NCI-H510A (cell line): ENCODE results near the gene CARS2.
"Not testable (repeated sequence)": the region's sequence is repeated elsewhere in the genome, so short reads cannot be mapped to it uniquely, and the experiment has no call there.

Experiments used
- DNase-seq: peaks from one replicate; lab custom pipeline; 2025; lab: John Stamatoyannopoulos, UW

CARS2 gene

GRCh38 chr13:110682746-110683145 lies 23.2 kb downstream of the CARS2 start:
- no peak for DNase-seq

DNA sequence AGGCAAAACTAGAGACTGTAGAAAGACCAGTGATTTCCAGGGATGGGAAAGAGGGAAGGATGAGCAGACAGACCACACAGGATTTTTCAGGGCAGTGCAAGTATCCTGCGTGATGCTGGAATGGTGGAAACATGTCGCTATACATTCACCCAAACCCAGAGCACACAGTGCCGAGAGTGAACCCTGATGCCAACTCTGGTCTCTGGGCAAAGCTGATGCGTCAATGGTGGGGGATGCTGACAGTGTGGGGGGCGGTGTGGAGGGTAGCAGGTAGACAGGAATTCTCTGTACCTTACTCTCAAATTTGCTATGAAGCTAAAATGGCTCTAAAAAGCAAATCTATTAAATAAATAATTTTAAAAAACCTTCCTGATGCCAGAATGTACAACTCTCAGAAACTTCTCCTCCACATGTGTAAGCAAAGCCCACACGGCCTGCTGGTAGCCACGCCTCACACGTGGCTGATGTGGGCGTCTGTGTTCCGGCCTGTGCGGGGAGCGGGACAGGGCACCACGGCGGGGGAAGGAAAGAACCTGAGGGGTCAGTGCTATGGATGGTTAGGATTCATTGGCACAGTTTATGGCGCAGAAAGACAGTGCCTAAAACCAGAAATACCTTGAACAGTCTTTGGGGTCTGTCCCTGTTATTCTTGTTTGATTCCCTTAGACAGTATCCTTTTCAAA lies 23.9 kb downstream of the CARS2 start:
- no peak for DNase-seq

DNA sequence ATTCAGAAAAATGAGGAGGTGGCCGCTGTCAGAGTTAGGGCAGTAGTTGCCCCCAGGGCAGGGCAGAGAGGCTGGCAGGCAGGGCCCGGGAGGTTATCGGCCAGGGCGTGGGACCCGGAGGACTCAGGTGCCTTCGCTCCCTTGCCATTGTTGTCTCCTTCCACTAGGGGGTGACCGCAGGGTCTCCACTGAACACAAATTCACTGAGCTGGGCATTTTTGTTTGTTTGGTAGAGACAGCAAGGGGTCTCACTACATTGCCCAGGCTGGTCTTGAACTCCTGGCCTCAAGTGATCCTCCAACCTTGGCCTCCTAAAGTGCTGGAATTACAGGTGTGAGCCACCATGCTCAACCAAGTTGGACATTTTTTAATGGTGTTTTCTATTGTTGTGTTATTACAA lies 25.1 kb downstream of the CARS2 start:
- DNase-seq = no peak

DNA sequence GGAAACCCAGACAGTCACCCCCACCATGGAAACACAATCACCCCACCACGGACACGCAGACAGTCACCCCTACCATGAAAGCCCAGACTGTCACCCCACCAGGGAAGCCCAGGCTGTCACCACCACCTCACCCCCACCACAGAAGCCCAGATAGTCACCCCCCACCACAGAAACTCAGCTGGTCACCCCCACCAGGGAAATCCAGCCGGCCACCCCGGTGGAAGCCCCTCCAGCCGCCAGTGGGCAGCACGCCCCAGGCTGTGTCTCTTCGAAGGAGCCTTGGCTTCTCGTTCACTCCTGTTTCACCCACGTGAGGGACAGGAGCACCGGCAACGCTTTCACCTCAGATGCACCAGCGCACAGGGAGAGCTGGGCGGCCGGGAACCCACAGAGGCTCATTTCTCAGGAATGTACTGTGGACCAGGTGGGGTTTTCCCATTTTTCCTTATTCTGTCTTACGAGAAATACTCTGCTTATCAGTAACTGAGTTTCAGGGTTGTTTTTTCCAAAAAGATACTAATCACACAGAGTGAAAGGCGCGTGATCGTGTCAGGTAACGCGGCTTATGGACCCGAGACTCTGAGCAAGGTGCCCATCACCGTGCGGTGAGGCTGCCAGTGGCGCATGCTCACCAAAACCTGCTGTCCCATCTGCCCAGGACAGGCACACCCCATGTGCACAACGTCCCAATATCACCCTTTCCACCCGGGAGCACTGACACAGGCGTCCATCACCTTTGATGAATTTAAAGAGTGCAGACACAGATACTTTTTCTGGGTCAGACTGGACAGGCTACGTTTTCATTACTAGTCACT lies 28.0 kb downstream of the CARS2 start:
- no peak for DNase-seq

- DNase-seq = no peak
Observed at GRCh38 chr13:110676595-110677587, 29.0 kb downstream of the CARS2 start.

GRCh38 chr13:110669814-110670213 lies 36.1 kb downstream of the CARS2 start:
- DNase-seq = not testable (repeated sequence)

GRCh38 chr13:110669036-110669435 lies 36.9 kb downstream of the CARS2 start:
- no peak for DNase-seq

DNA sequence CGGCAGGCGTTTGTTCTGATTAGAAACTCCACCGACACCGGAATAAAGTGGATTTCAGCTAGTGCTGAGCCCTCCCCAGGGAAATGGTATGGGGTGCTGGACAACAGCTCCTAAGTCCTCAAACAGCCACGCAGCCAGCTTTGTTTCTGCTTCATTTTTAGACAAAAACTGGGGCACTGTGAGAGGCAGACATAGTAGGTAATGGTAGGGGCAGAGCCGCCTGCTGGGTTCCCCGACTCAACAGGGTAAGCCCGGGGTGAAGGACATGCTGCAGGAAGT lies 39.7 kb downstream of the CARS2 start:
- DNase-seq = no peak

DNA sequence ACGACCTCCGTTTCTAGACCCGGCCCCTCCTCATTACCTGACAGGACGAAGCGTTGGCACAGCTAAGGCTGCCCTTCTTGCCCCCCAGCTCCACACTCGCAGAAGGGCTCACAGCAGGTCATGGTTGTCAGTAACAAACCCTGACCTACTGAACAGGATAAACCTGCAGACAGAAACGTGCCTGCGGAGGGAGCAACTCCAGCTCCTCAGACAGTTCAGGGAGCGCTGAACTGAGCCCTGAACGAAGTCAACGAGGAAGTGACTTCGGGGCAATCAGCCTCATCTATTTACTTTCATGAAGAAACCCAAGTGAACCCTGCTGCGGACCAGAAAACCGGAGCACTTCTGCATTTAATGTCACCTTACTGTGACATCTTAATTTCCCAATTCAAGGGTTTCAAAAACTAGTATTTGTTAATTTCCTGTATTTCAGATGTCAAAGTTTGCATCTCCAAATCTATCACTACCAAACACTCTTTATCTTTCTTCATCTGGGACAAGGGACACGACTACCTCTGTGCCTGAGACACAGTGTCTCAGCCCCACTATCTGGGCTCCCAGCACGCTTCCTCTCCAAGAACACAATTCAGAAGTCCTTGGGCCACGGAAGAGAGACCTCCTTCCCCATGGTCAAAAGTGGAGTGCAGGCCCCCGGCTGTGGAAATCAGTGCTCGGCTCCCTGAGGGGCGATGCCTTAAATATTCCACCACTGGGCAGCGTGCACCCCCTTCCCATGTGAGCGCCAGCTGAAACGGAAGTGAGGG lies 40.2 kb downstream of the CARS2 start:
- no peak for DNase-seq

DNA sequence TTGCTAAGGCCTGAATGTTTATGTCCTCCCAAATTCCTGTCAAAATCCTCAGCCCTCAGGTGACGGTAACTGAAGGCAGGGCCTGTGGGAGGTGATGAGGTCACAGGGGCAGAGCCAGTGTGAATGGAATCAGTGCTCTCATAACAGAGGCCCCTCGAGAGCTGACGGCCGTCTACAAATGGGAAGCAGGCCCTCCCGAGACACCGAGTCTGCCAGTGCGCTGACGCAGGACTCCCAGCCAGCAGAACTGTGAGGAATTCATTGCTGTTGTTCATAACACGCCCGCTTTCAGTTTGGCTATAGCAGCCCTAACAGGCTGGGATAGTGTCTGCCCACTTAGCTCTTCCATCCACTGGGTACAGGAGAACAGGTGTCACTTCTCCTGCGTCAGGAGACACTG lies 41.2 kb downstream of the CARS2 start:
- DNase-seq = no peak

DNA sequence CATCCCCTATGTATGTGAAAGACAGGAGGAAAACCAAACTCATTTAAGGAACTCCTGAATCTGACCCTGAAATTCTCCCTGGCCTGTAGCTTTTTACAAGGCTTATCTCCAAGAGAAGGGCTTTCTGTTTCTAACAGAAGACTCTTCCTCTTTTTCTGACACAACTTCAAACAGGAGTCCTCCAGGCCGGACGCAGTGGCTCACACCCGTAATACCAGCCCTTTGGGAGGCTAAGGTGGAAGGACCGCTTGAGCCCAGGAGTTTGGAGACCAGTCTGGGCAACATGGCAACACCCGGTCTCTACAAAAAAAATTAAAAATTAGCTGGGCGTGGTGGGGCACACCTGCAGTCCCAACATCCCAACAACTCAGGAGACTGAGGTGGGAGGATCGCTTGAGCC lies 41.9 kb downstream of the CARS2 start:
- no peak for DNase-seq

- DNase-seq = no peak
Observed at GRCh38 chr13:110663491-110663890, 42.4 kb downstream of the CARS2 start.

- DNase-seq = no peak
Observed at GRCh38 chr13:110662777-110663443, 43.0 kb downstream of the CARS2 start.

DNA sequence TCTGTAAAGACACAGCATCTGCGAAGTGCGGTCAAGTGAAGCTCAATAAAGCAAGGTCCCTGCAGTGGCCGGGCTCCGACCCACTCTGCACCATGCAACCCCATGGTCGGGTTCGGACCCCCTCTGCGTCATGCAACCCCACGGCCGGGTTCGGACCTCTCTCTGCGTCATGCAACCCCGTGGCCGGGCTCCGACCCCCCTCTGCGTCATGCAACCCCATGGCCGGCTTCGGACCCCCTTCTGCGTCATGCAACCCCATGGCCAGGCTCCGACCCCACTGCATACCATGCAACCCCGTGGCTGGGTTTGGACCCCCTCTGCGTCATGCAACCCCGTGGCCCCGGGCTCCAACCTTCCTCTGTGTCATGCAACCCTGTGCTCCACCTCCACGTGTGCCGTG lies 43.8 kb downstream of the CARS2 start:
- no peak for DNase-seq

DNA sequence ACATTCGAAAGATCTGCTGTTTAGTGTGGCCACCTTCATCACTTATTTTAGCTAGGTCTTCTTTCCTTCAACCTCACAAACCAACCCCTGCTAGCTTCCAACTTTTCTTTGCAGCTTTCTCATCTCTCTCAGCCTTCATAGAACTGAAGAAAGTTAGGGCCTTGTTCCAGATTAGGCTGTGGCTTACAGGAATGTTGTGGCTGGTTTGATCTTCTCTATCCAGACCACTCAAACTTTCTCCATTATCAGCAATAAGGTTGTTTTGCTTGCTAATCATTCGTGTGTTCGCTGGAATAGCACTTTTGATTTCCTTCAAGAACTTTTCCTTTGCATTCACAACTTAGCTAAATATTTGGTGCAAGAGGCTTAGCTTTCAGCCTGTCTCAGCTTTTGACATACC lies 44.7 kb downstream of the CARS2 start:
- no peak for DNase-seq

DNA sequence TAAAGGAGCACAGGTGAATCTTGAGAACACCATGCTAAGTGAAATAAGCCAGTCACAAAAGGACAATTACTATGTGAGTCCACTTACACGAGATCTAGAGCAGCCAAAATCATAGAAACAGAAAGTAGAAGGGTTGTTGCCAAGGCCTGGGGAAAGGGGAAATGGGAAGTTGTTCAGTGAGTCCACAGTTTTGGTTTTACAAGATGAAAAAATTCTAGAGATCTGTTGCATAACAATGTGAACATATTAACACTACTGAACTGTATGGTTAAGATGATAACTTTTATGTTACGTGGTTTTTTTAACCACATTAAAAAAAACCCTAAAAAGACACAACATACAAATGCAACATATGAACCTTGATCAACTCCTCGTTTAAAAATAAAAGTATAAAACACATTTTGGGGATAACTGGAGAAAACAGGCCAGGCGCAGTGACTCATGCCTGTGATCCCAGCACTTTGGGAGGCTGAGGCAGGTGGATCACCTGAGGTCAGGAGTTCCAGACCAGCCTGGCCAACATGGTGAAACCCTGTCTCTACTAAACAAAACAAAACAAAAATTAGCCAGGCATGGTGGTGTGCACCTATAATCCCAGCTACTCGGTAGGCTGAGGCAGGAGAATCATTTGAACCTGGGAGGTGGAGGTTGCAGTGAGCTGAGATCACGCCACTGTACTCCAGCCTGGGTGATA lies 47.6 kb downstream of the CARS2 start:
- DNase-seq = not testable (repeated sequence)

- no peak for DNase-seq
Observed at GRCh38 chr13:110657196-110657595, 48.7 kb downstream of the CARS2 start.

- no peak for DNase-seq
Observed at GRCh38 chr13:110653851-110654250, 52.1 kb downstream of the CARS2 start.

DNA sequence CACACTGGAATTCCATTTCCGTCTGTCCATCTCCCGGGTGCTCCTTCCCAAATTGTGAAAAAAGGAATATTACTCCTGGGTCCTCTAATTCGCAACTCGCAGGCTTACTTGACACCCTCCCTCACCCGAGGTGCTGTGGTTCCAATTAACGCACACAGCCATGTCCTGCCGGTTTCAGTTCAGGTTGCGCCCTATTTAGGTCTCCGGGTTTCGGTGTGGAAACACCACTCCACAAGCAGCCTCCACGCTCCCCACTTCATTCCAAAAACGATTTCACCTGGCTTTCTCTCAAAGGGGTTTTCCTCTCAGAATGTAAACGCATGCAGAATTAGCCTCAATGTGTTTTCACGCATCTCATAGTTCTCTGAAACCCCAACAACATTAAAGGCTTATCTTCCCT lies 52.6 kb downstream of the CARS2 start:
- no peak for DNase-seq

- DNase-seq = no peak
Observed at GRCh38 chr13:110652764-110653163, 53.2 kb downstream of the CARS2 start.
